ENCODE measurements around the gene PRRG1. TPM values are rescaled to one million over a fixed set of nuclear protein-coding genes. Genes with fewer than 3 reads are reported as not detected.

PRRG1 gene
- total and polyA plus RNA-seq, 8 donors, result 8.6 to 15.0 (median 13.2) TPM

DNA sequence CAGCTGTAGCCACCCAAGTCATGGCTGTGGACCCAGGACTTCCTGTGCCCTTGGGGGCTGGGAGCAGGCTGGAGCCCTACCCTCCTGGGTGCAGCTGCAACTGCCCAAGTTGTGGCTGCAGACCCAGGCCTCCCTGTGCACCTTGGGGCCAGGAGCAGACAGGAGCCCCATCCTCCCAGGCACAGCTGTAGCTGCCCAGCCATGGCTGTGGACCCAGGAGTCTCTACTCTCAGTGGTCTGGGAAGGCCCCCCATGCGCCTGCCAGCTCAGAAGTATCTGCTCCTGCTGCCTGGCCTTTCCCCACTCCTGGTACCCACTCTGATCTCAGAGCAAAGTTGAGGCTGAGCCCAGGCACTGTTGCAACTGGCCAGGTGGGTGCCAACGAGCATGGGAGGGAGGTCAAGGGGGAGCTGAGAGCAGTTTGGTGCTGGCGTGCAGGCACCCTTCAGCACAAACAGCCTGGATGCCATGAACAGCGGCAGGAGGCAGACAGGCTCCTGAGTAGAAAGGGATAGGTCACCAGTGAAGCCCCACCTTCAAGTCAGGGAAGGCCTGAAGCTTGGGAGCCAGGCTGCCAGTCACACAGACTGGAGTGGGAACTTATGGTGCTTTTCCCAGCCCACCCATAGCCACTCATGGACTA, 21.5 kb downstream of the PRRG1 start:
- Histone ChIP-seq H3K36me3 (no peaks in the 10 kb centered on the region), H3K4me3 (no peak overlapping the region), H3K4me1 (no peaks in the 10 kb centered on the region), H3K27me3 (no peaks in the 10 kb centered on the region), H3K9me3 (no peaks in the 10 kb centered on the region), H3K27ac (no peak overlapping the region)
- ATAC-seq (no peak), DNase-seq (no peak)
- intact Hi-C loops (cut with DNase I), result no loop called here
- TF ChIP-seq, protein P1, sequence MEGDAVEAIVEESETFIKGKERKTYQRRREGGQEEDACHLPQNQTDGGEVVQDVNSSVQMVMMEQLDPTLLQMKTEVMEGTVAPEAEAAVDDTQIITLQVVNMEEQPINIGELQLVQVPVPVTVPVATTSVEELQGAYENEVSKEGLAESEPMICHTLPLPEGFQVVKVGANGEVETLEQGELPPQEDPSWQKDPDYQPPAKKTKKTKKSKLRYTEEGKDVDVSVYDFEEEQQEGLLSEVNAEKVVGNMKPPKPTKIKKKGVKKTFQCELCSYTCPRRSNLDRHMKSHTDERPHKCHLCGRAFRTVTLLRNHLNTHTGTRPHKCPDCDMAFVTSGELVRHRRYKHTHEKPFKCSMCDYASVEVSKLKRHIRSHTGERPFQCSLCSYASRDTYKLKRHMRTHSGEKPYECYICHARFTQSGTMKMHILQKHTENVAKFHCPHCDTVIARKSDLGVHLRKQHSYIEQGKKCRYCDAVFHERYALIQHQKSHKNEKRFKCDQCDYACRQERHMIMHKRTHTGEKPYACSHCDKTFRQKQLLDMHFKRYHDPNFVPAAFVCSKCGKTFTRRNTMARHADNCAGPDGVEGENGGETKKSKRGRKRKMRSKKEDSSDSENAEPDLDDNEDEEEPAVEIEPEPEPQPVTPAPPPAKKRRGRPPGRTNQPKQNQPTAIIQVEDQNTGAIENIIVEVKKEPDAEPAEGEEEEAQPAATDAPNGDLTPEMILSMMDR (IDR thresholded peaks at IDR 0.05), result no peak

DNA sequence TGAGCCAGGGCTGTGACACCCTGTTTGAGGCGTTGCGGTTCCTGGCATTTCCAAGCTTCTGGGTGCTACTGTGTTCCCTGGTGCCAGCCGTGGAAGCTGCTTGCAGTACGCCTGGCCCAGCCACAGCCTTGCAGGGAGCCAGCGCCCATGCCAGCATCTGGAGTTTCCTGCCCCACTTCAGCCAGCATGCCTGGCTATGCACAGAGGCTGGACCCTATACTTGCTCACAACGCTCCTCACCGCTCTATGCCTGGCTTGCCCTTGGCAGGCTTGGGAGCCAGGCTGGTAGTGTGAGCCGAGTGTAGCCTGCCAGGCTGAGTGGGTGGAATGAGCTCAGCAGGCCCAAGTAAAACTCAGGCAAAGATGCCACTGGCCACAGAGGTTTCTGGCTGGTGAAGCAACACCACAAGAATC, 22.4 kb downstream of the PRRG1 start:
- DNase-seq (no peak), ATAC-seq (no peak)

DNA sequence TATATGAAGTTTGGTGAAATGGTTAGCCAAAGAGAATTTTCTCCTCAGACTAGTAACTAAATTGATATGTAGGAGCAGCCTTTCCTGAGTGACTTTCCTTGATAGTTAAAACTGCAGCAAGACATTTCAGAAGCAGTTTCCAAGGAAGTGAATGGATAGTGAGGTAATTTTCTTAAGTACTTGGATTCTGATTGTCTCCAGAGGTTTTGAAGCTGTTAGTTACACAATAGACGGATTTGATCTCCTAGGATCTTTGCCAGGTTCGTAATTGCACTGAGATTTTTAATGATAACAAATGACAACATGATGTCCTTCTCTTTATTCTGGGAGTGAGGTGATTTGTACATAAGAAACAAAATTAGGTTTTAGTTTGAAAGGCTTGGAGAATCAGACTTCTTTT, 29.2 kb downstream of the PRRG1 start:
- H3K27ac ChIP-seq, result no peak overlapping the region
- no peaks in the 10 kb centered on the region for H3K27me3 ChIP-seq
- ATAC-seq (no peak), DNase-seq (peak in 1 of 4 donors; percentile 5)
- H3K4me1 ChIP-seq, result no peaks in the 10 kb centered on the region
- H3K36me3 ChIP-seq, result no peaks in the 10 kb centered on the region
- H3K4me3 ChIP-seq, result no peak overlapping the region
- H3K9me3 ChIP-seq, result no peaks in the 10 kb centered on the region
- TF ChIP-seq, protein P1 (IDR thresholded peaks at IDR 0.05), result no peak
- intact Hi-C loops (cut with DNase I), result no loop called here

More for the DNA sequence above, 22.4 kb downstream of the PRRG1 start:
- intact Hi-C loops (cut with DNase I), result no loop called here
- no peaks in the 10 kb centered on the region for H3K4me1 ChIP-seq
- H3K27ac ChIP-seq, result no peak overlapping the region
- TF ChIP-seq, protein P1 (IDR thresholded peaks at IDR 0.05), result no peak
- no peaks in the 10 kb centered on the region for H3K27me3 ChIP-seq
- no peaks in the 10 kb centered on the region for H3K9me3 ChIP-seq
- H3K36me3 ChIP-seq, result no peaks in the 10 kb centered on the region
- no peak overlapping the region for H3K4me3 ChIP-seq

DNA sequence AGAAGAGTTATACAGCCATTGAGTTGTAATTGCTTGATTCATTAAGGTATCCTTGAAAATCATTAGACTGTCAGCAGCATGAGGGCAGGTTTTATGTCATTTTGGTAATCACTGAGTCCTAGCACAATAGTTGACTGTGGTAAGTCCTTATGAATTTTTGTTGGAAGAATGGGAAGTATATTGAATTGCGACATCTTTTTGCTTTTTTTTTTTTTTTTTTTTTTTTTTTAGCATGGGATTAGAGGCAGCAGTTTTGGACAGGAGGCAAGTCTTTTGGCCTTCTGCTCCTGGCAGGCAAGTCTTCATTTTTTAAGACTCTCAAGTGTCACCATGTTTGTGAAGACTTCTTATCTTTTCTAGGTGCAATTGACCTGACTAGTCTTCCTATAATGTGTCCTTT, 29.7 kb downstream of the PRRG1 start:
- intact Hi-C loops (cut with DNase I), result no loop called here
- Histone ChIP-seq H3K27me3 (no peaks in the 10 kb centered on the region), H3K4me1 (no peaks in the 10 kb centered on the region), H3K36me3 (no peaks in the 10 kb centered on the region), H3K27ac (no peak overlapping the region), H3K9me3 (no peaks in the 10 kb centered on the region), H3K4me3 (no peak overlapping the region)
- ATAC-seq (no peak), DNase-seq (no peak)
- TF ChIP-seq, protein P1 (IDR thresholded peaks at IDR 0.05), result no peak

DNA sequence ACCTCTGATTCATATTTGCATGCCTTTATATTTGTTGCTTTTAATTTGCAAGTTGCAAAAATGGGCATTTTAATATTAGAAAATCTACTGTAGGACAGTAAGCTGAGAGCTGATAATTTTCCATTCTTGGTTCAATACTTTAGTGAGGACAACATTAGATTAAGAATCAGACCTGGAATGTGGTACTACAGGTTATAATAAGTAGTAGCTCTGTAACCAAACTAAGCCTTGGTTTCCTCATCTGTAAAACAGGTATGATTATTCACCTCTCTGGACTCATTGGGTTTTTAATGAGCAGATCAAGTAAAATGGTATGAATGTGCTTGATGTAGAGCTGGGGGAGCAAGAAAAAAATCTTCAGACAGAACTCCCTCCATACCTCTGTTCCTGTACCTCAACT, 31.1 kb downstream of the PRRG1 start:
- intact Hi-C loops (cut with DNase I), result no loop called here
- TF ChIP-seq, protein P1 (IDR thresholded peaks at IDR 0.05), result no peak
- no peak overlapping the region for H3K4me3 ChIP-seq
- no peaks in the 10 kb centered on the region for H3K27me3 ChIP-seq
- H3K9me3 ChIP-seq, result no peaks in the 10 kb centered on the region
- no peaks in the 10 kb centered on the region for H3K4me1 ChIP-seq
- H3K36me3 ChIP-seq, result no peaks in the 10 kb centered on the region
- ATAC-seq (no peak), DNase-seq (no peak)
- H3K27ac ChIP-seq, result no peak overlapping the region

All from left lung (tissue), 10 donors.